SKM-1 treated with dmso at 0.1 percent for 144 hours (cell line): ENCODE measurements around the gene PLEKHF1.

Experiments
- DNase-seq: peaks from one replicate; lab custom pipeline; 2025; ENCODE audit not compliant: unreplicated experiment; lab: John Stamatoyannopoulos, UW

Gene PLEKHF1

DNA sequence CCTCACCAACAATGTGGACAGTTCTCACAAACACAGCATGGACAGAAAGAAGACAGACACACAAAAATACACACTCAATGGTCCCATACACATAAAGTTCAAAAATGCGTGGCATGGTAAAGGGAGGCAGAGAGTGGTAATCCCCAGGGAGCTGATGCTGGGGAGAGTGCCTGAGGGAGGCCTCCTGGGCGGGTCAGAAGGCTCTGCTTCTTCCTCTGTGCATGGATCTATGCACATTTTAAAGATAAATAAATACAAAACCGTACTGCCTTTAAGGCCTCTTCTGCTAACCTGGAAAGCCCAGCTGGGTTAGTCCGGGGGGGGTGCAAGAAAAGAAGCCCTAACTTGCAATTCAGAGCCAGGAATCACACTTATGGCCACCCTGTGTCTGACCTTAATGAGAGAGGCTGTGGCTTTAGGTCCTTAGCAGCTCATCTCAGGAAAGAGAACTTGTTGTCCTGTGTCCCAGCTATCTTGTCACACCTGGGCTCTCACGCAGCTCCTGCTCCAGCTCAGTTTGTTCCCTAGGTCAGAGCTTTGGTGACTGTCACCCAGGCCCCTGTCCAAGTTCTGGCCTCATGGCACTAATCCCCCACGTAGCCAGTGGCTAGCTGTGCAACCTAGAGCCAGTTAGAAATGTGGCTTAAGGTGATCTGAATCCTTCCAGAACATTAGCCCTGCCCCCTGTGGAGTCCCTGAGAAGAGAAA is 30.7 kb upstream of the PLEKHF1 start:
- DNase-seq = no peak

GRCh38 chr19:29635963-29636362 is 29.3 kb upstream of the PLEKHF1 start:
- DNase-seq = no peak

DNA sequence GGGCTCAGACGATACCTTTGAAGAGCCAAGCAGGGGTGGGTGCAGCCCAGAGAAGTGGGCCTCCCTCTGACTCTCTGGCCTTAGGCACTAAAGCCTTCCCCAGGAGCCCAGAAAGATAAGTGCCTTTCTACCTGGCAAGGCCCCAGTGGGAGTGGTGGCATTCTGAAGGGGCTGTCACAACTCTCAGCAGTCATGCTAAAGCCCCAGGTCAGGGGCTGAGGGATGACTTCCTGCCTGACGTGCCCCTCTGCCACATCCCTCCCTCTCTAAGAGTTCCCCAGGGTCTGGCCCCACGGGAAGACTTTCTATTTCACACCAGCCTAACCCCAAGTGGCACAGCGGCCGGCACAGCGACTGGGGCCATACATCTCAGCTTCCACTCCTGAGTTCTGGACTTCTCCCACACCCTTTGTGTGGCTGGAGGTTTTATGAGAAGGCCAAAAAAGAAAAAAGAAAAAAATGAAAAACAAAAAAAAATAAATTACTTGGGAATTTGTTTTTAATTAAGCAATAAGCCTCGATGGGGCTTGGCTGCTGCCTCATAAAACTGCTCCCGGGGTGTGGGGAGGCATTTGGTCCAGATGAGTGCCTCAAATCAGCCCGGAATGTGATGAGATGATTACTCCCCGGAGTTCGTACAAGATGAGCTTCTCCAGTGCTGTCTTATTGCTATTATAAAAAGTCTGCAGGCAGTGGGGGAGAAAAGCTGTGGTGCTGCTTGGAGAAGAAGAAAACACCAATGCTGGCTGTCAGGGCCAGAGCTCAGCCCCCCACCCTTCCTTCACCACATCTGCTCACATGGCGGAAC is 28.5 kb upstream of the PLEKHF1 start:
- DNase-seq = no peak

DNA sequence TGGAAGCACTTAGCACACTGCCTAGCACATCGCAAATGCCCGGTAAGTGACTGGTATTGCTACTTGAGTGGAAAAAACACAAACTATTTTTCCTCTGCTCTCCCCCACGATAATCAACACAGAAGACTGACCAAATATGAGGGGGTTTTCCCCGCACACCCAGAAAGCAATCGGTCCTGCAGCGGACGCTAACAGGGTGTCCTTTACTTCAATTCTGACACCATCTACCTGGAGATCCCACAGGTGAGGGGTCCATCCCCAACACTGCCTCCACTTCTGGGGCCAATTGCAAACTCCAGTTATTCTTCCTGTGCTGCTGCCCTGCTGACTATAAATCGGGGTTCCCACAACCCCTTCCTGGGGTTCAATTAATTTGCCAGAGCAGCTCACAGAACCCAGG is 26.2 kb upstream of the PLEKHF1 start:
- no peak for DNase-seq

- DNase-seq = no peak
Observed at GRCh38 chr19:29640231-29640630, 25.0 kb upstream of the PLEKHF1 start.

DNA sequence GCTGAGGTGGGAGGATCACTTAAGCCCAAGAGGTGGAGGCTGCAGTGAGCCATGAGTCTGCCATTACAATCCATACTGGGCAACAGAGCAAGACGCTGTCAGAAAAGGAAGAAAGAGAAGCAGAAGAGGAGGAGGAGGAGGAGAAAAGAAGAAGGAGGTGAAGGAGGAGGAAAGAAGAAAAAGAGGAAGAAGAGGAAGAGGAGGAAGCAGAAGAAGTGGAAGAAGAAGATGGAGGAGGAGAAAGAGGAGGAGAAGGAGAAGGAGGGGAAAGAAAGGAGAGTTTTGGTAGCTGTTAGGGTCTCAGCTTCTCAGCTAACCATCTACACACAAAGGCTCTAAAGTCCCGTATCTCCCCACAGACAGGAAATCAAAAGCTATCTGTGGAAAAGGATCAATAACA is 23.7 kb upstream of the PLEKHF1 start:
- DNase-seq = no peak

DNA sequence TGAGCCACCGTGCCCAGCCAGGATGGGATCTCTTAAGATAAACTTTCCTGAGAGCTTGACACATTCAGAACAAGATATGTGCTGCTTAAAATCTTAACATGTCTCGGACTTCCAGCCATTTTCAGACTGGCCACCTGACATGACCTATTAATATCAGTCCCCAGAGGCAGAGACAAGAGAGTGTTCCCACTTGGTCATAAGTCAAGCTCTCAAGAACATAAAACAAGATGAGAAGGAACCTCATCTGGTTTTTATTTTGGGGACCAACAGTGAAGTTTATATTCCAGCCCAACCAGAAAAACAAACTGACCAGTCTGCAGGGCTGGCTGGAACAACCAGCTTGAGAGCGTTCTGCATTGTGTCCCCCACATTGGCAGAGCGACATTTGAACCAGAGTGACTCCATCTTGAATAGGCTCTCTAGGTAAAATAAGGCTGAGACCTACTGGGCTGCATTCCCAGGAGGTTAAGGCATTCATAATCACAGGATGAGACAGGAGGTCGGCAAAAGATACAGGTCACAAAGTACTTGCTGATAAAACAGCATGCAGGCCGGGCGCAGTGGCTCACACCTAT is 21.8 kb upstream of the PLEKHF1 start:
- DNase-seq = no peak

DNA sequence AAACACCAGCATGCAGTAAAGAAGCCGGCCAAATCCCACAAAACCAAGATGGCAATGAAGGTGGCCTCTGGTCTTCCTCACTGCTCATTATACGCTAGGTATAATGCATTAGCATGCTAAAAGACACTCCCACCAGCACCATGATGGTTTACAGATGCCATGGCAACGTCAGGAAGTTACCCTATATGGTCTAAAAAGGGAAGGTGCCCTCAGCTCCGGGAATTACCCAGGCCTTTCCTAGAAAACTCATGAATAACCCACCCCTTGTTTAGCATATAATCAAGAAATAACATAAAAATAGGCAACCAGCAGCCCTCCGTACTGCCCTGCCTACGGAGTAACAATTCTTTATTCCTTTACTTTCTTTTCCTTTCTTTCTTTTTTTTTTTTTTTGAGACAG is 21.1 kb upstream of the PLEKHF1 start:
- DNase-seq = no peak

GRCh38 chr19:29645491-29645867 is 19.8 kb upstream of the PLEKHF1 start:
- no peak for DNase-seq

GRCh38 chr19:29645911-29646310 is 19.4 kb upstream of the PLEKHF1 start:
- peak; percentile 13 for DNase-seq

DNA sequence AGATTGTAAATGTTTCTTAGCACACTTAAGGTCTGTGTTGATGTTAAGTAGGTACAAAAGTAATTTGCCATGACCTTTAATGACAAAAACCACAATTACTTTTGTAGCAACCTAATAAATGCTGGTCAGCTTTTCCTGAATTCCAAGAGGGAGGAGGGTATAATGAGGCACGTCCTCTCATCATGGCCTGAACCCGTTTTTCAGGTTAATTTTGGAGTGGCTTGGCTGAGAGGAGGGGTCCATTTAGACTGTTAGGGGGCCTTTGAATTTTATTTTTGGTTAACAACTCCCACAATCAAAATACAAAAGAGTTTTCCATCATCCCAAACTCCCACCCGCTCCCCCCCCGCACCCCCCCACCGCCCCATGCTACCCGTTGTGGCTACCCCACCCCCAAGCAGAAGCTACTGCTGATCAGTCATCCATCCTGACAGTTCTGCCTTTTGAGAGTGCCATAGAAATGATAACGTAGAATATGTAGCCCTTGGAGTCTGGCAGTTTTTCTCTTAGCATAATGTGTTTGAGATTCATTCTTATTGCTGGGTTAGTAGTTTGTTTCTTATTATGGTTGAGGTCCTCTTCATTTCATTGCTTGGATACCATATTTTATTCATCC is 14.4 kb upstream of the PLEKHF1 start:
- no peak for DNase-seq

GRCh38 chr19:29651622-29652394 is 13.5 kb upstream of the PLEKHF1 start:
- DNase-seq = no peak

- DNase-seq = no peak
Observed at GRCh38 chr19:29653398-29653797, 11.9 kb upstream of the PLEKHF1 start.

GRCh38 chr19:29655648-29656335 is 9.5 kb upstream of the PLEKHF1 start:
- no peak for DNase-seq

DNA sequence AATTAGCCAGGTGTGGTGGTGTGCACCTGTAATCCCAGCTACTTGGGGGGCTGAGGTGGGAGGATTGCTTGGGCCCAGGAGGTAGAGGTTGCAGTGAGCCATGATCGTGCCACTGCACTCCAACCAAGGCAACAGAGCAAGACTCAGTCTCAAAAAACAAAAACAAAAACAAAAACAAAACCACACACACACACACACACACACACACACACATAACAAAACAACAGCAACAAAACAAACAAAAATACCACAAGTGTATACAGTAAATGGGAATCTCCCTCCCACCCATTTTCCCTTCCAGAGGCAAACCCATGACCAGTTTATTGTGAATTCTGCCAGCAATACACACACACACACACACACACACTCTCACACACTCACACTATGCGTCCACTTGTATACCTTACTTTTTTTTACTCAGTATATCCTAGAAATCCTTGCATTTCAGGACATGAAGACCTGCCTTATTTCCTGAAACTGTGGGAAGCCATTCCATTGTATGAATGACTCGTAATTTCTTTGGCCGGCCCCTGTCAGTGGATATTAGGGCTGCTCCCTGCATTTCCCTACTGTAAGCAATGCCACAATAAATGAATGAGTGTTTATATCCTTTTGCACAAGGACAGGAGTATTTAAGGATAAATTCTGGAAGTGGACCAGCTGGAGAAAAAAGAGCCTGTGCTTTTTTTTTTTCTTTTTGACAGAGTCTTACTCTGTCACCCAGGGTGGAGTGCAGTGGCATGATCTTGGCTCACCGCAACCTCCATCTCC is 6.9 kb upstream of the PLEKHF1 start:
- DNase-seq = no peak

- DNase-seq = no peak
Observed at GRCh38 chr19:29660835-29661234, 4.4 kb upstream of the PLEKHF1 start.

DNA sequence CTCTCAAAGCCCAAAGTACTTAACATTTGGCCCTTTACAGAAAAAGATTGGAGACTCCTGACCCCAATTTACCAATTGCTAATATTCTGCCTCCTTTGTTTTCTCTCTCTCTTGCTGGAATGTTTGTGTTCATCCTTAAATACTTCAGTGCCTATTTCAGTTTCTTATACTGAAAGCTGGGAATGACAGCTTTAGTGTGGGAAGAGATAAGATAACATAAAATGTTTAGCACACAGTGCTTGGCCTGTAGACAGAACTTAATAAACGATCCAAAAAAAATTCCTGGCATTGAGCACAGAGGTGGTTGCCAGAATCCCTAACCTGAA is 3.0 kb upstream of the PLEKHF1 start:
- no peak for DNase-seq

- no peak for DNase-seq
Observed at GRCh38 chr19:29662604-29663404, 2.5 kb upstream of the PLEKHF1 start.
